Ovary (tissue), 9 donors: ENCODE measurements around the gene NPL. TPM values are rescaled to one million over a fixed set of nuclear protein-coding genes. Genes with fewer than 3 reads are reported as not detected.

Experiments
- DNase-seq, 5 donors: peaks; one replicate each; pipeline ENCODE4 v3.0.0-alpha.2; 2019 to 2020
- H3K27ac ChIP-seq, 2 donors: fragments of 200-600 bp; one replicate each; pipeline versions ENCODE4 v1.5.1 to v1.8.0; 2019 to 2022
- H3K27me3 ChIP-seq: fragments of 200-600 bp; one replicate; pipeline ENCODE4 v1.8.0; 2022
- H3K36me3 ChIP-seq: fragments of 200-600 bp; sonication (generic); one replicate; pipeline ENCODE4 v1.5.1; 2019
- H3K4me1 ChIP-seq: one replicate; pipeline ENCODE4 v1.8.1; 2013; ENCODE audit warnings: mild to moderate bottlenecking, moderate library complexity; ENCODE audit not compliant: insufficient read depth
- H3K4me3 ChIP-seq: fragments of 200-600 bp; sonication (generic); one replicate; pipeline ENCODE4 v1.5.1; 2017
- H3K9me3 ChIP-seq, 2 donors: fragments of 200-600 bp in 1 of 2; sonication (generic) in 1 of 2; one replicate each; pipeline versions ENCODE4 v1.5.1 to v1.8.1; 2013 to 2019; ENCODE audit warnings: mild to moderate bottlenecking in 1 of 2, moderate library complexity in 1 of 2
- EP300 ChIP-seq: sonication (generic); formaldehyde crosslinking; IDR thresholded peaks from one replicate; pipeline ENCODE4 v1.6.1; 2017; ENCODE audit warnings: antibody characterized with exemption
- POLR2A ChIP-seq: fragments of 450-650 bp; IDR thresholded peaks from one replicate; pipeline ENCODE4 v1.6.1; 2017; ENCODE audit warnings: antibody characterized with exemption, mild to moderate bottlenecking, moderate library complexity
- WGBS, 3 donors: extraction: QIAGEN DNeasy Blood & Tissue Kit in 1 of 3; methylation state at CpG; one replicate each; pipeline versions ENCODE4 v1.1.5 to v1.1.7; 2013 to 2017; 5-methylcytosine and 5-hydroxymethylcytosine counted together
- intact Hi-C, 4 donors: fragments of 100-400 bp; cut with DNase I; formaldehyde crosslinking; loops; one replicate each; pipeline versions ENCODE4 v1.11.0 to v1.15.1; 2022 to 2023
- polyA plus RNA-seq, 2 donors: library from polyadenylated mRNA; stranded (reverse); fragments of 200-250 nt in 1 of 2; fragments of 350-450 nt in 1 of 2; fragmentation: Illumina TruSeq in 1 of 2; extraction: RNeasy Lipid Tissue Mini Kit (QIAGEN cat#74804) in 1 of 2; gene quantifications; one replicate each; pipeline ENCODE4 v1.2.3, GENCODE V29; 2013 to 2014
- total RNA-seq, 7 donors: library from RNA; depleted of rRNA in 2 of 7; stranded (reverse); fragments of >200 nt in 2 of 7; fragmentation: NEBNext Ultra II Directional in 3 of 7; extraction: Animal tissue kit (Norgen Biotek cat#: 25700) in 3 of 7; gene quantifications; one replicate each; pipeline versions ENCODE4 v1.1.0 to v1.2.4, GENCODE V29; 2016 to 2023
- TF ChIP-seq, protein P1 (sequence below), 3 donors: fragments of 450-650 bp in 2 of 3; fragments of 200-600 bp in 1 of 3; IDR thresholded peaks; one replicate each; pipeline versions ENCODE4 v1.5.1 to v1.8.0; 2016 to 2022; ENCODE audit warnings: antibody characterized with exemption in 3 of 3, mild to moderate bottlenecking in 1 of 3
- donor health status: DM: no; HTN: no; CAD: no; lungs with moderate emphysema.
- donor health status: DM: no; HTN: no; CAD: no.
- donor health status: Bipolar disorder and iron deficiency.
- donor health status: DM: yes; HTN: yes; CAD: no.
- donor health status: DM: no; HTN: no; CAD: no.
- donor health status: DM: yes; HTN: yes; CAD: no.

NPL gene
- total and polyA plus RNA-seq, 9 donors = 2.3 to 26.0 (median 3.7) TPM

DNA sequence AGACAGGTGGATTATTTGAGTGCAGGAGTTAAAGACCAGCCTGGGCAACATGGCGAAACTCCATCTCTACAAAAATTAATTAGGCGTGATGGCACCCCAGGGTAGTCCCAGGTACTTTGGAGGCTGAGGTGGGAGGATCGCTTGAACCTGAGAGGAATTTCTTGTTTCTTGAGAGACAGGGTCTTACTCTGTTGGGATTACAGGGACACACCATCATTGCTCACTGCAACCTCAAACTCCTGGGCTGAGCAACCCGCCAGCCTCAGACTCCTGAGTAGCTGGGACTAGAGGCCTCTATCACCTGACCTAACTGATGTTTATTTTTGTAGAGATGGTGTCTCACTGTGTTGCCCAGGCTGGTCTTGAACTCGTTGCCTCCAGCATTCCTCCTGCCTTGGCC lies 74.4 kb downstream of the NPL start:
- intact Hi-C loops = no loop called here

DNA sequence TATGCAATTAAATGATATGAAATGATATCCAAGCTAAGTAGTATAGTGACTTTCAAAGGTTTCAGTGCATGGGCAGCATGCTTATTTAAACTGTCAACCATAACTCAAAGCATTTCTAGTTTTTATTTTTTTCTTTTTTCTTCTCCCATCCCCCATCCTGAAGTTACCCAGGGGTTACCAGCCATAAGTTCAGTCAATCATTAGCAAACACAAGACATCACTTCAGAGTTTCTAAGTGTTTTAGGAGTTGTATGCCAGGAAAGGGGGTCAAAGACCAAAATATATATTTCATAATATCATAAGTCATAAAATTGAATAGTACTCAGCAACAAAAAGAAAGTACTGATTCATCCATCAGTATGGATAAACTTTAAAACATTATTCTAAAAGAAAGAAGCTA lies 78.3 kb downstream of the NPL start:
- Histone ChIP-seq H3K4me1 (no peaks in the 10 kb centered on the region), H3K27me3 (no peaks in the 10 kb centered on the region), H3K9me3 (no peaks in the 10 kb centered on the region), H3K27ac (no peak overlapping the region), H3K4me3 (no peak overlapping the region), H3K36me3 (no peaks in the 10 kb centered on the region)
- no peak for DNase-seq
- TF ChIP-seq, protein P1, sequence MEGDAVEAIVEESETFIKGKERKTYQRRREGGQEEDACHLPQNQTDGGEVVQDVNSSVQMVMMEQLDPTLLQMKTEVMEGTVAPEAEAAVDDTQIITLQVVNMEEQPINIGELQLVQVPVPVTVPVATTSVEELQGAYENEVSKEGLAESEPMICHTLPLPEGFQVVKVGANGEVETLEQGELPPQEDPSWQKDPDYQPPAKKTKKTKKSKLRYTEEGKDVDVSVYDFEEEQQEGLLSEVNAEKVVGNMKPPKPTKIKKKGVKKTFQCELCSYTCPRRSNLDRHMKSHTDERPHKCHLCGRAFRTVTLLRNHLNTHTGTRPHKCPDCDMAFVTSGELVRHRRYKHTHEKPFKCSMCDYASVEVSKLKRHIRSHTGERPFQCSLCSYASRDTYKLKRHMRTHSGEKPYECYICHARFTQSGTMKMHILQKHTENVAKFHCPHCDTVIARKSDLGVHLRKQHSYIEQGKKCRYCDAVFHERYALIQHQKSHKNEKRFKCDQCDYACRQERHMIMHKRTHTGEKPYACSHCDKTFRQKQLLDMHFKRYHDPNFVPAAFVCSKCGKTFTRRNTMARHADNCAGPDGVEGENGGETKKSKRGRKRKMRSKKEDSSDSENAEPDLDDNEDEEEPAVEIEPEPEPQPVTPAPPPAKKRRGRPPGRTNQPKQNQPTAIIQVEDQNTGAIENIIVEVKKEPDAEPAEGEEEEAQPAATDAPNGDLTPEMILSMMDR (IDR thresholded peaks at IDR 0.05) = no peak
- TF ChIP-seq EP300 (no peak), POLR2A (no peak)
- intact Hi-C loops = no loop called here

More for the DNA sequence above, 74.4 kb downstream of the NPL start:
- Histone ChIP-seq H3K27ac (no peak overlapping the region), H3K4me1 (no peaks in the 10 kb centered on the region), H3K9me3 (no peaks in the 10 kb centered on the region), H3K36me3 (peaks cover 2% of the 10 kb centered on the region), H3K4me3 (no peak overlapping the region), H3K27me3 (no peaks in the 10 kb centered on the region)
- no peak for DNase-seq
- 92 to 96% (median 94%) methylated on average over 5 of the region's 5 CpGs for WGBS, 3 donors
- TF ChIP-seq POLR2A (no peak), EP300 (no peak)
- TF ChIP-seq, protein P1 (IDR thresholded peaks at IDR 0.05) = no peak

DNA sequence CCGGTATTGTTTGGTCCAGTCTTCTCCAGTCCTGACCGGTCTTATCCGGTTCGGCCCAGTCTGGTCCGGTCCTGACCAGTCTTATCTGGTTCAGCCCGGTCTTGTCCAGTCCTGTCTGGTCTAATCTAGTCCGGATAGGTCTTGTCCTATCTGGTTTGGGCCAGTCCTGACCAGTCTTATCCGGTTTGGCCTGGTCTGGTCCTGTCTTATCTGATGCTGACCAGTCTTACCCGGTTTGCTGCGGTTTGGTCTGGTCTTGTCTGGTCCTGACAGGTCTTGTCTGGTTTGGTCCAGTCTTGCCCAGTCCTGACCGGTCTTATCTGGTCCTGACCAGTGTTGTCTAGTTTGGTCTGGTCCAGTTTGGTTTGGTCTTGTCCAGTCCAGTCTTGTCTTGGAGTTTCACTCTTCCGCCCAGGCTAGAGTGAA lies 79.7 kb downstream of the NPL start:
- no peak overlapping the region for H3K4me3 ChIP-seq
- H3K27me3 ChIP-seq = no peaks in the 10 kb centered on the region
- intact Hi-C loops = no loop called here
- H3K36me3 ChIP-seq = no peaks in the 10 kb centered on the region
- no peaks in the 10 kb centered on the region for H3K9me3 ChIP-seq
- no peak overlapping the region for H3K27ac ChIP-seq
- no peak for DNase-seq
- TF ChIP-seq POLR2A (no peak), EP300 (no peak)
- TF ChIP-seq, protein P1 (IDR thresholded peaks at IDR 0.05) = no peak
- 94 to 97% (median 95%) methylated on average over 12 of the region's 12 CpGs for WGBS, 3 donors
- H3K4me1 ChIP-seq = no peaks in the 10 kb centered on the region

DNA sequence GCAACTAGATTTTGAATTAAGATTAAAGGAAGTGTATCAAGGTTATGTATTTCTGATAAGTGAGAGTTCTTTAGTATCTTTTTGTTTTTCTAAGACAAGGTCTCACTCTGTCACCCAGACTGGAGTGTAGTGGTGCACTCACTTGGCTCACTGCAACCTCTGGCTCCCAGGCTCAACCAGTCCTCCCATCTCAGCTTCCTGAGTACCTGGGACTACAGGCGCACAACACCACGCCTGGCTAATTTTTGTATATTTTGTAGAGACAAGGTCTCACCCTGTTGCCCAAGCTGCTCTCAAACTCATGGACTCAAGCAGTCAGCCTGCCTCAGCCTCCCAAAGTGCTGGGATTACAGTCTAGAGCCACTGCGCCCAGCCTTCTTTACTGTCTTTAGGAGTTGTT lies 83.3 kb downstream of the NPL start:
- H3K36me3 ChIP-seq = no peaks in the 10 kb centered on the region
- no peaks in the 10 kb centered on the region for H3K9me3 ChIP-seq
- intact Hi-C loops = no loop called here
- 94 to 95% (median 95%) methylated on average over 3 of the region's 3 CpGs for WGBS, 3 donors
- no peak overlapping the region for H3K4me3 ChIP-seq
- H3K4me1 ChIP-seq = no peaks in the 10 kb centered on the region
- no peaks in the 10 kb centered on the region for H3K27me3 ChIP-seq
- no peak for DNase-seq
- TF ChIP-seq POLR2A (no peak), EP300 (no peak)
- TF ChIP-seq, protein P1 (IDR thresholded peaks at IDR 0.05) = no peak
- H3K27ac ChIP-seq = no peak overlapping the region

DNA sequence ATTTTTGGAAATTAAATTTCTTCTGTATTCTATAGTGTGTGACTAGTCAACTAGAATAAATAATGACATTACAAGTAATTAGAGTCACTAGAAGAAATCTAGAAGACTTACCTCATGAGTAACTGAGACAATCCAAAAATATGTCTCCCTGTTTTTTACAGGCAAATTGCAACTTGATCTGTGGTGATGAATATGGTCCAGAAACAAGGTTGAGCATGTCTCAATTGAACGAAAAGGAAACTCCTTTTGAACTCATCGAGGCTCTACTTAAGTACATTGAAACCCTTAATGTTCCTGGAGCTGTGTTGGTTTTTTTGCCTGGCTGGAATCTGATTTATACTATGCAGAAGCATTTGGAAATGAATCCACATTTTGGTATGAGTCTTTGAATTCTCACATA lies 86.3 kb downstream of the NPL start:
- no peak overlapping the region for H3K4me3 ChIP-seq
- TF ChIP-seq EP300 (no peak), POLR2A (no peak)
- TF ChIP-seq, protein P1 (IDR thresholded peaks at IDR 0.05) = no peak
- intact Hi-C loops = no loop called here
- no peak for DNase-seq
- no peaks in the 10 kb centered on the region for H3K4me1 ChIP-seq
- no peaks in the 10 kb centered on the region for H3K9me3 ChIP-seq
- peaks cover 4% of the 10 kb centered on the region for H3K36me3 ChIP-seq
- 88 to 92% (median 88%) methylated on average over 2 of the region's 2 CpGs for WGBS, 3 donors
- H3K27me3 ChIP-seq = no peaks in the 10 kb centered on the region
- no peak overlapping the region for H3K27ac ChIP-seq
